KOPT-K1 (cell line): ENCODE measurements around the gene PAQR4.

Experiments
- H3K27ac ChIP-seq: fragments of 200-600 bp; sonication (generic); 2 replicates; pipeline ENCODE4 v1.5.1; 2016; ENCODE audit warnings: antibody characterized with exemption, mild to moderate bottlenecking, low read depth, low read length; ENCODE audit not compliant: poor library complexity, severe bottlenecking
- H3K36me3 ChIP-seq: fragments of 200-600 bp; sonication (generic); 2 replicates; pipeline ENCODE4 v1.5.1; 2017; ENCODE audit warnings: antibody characterized with exemption, mild to moderate bottlenecking, low read length, moderate library complexity; ENCODE audit not compliant: insufficient read depth
- H3K9me3 ChIP-seq: fragments of 200-600 bp; sonication (generic); 2 replicates; pipeline ENCODE4 v1.5.1; 2017; ENCODE audit warnings: antibody characterized with exemption, low read length, mild to moderate bottlenecking; ENCODE audit not compliant: insufficient read depth, poor library complexity, severe bottlenecking

Gene PAQR4

GRCh38 chr16:3022208-3022683, 53.1 kb downstream of the PAQR4 start:
- Histone ChIP-seq H3K36me3 (peaks cover 21% of the 10 kb centered on the region), H3K27ac (no peak overlapping the region), H3K9me3 (no peaks in the 10 kb centered on the region)

DNA sequence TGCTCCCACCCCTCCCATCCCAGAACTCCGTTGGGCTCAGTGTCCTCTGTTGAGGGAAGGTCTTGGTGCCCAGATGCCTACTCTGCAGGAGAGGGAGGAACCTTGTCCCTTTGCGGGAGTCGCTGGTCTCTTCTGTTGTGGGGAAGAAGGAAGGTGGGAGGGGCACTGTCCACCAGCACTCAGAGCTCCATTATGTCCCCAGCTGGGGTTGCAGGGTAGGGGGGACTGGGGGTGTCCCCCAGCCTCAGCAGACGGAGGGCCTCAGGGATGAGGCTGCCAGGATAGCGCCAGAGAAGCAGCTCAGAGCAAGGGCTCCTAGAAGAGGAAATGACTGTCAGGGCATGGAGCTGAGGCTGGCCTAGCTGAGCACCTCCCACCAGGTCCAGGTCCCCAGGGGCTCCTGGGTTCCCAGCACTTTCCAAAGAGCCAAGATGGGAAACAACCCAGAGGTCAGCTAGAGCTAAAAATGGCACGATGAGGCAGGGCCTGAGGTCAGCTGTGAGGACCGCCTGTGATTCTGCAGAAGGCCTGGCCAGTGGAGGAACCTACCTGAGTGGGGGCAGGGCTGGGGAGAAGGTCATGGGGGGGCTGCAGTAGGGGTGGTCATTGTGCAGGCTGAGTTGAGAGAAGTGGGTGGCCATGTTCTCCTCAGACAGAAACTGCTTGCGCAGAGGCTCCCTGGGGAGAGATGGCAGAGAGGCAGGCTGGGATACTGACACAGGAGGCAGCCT, 53.7 kb downstream of the PAQR4 start:
- Histone ChIP-seq H3K27ac (no peak overlapping the region), H3K9me3 (no peaks in the 10 kb centered on the region), H3K36me3 (peaks cover 24% of the 10 kb centered on the region)
